CD14-positive monocyte (primary cell): ENCODE data around the gene LSM14B. TPM values are rescaled to one million over a fixed set of nuclear protein-coding genes. Genes with fewer than 3 reads are reported as not detected.

Experiments used
- DNase-seq, 3 donors: peaks; one replicate each; pipeline ENCODE4 v3.0.0-alpha.2; 2011 to 2022
- H2AFZ ChIP-seq: 2 replicates; pipeline ENCODE4 v1.6.0; 2012; ENCODE audit warnings: mild to moderate bottlenecking, low read depth, low read length, inconsistent platforms; ENCODE audit not compliant: insufficient read depth, poor library complexity, severe bottlenecking
- H3K27ac ChIP-seq, 2 donors: 1 replicate in 1 of 2; 2 replicates in 1 of 2; pipeline ENCODE4 v1.5.1; 2012 to 2013; ENCODE audit warnings: low read length in 2 of 2, control low read depth in 1 of 2, inconsistent platforms in 1 of 2, low read depth in 1 of 2, mild to moderate bottlenecking in 1 of 2
- H3K27me3 ChIP-seq, 2 donors: one replicate each; pipeline versions ENCODE4 v1.6.0 to v1.6.1; 2011 to 2013; ENCODE audit warnings: low read length in 2 of 2; ENCODE audit not compliant: control insufficient read depth in 2 of 2, insufficient read depth in 2 of 2
- H3K36me3 ChIP-seq, 2 donors: replicated peaks in 1 of 2; 1 replicate in 1 of 2; 2 replicates in 1 of 2; pipeline versions ENCODE4 v1.5.1 to v1.6.1; 2012 to 2013; ENCODE audit warnings: low read length in 2 of 2, control low read depth in 1 of 2, inconsistent platforms in 1 of 2, mild to moderate bottlenecking in 1 of 2; ENCODE audit not compliant: insufficient read depth in 2 of 2, control insufficient read depth in 1 of 2
- H3K4me1 ChIP-seq, 2 donors: 1 replicate in 1 of 2; 2 replicates in 1 of 2; pipeline versions ENCODE4 v1.5.1 to v1.6.1; 2012 to 2013; ENCODE audit warnings: low read length in 2 of 2, control low read depth in 1 of 2, inconsistent platforms in 1 of 2, mild to moderate bottlenecking in 1 of 2, moderate library complexity in 1 of 2; ENCODE audit not compliant: insufficient read depth in 2 of 2, control insufficient read depth in 1 of 2
- H3K4me2 ChIP-seq: replicated peaks from 2 replicates; pipeline ENCODE3; 2012; ENCODE audit warnings: low read length, moderate library complexity, mild to moderate bottlenecking; ENCODE audit not compliant: poor library complexity, severe bottlenecking; ENCODE audit errors: extremely low read depth
- H3K4me3 ChIP-seq, 3 experiments: fragments of 200-600 bp in 1 of 3; sonication (generic) in 1 of 3; replicated peaks in 1 of 3; 1 replicate in 2 of 3; 2 replicates in 1 of 3; pipeline ENCODE4 v1.5.1; 2011 to 2013; ENCODE audit warnings: low read length in 3 of 3, mild to moderate bottlenecking in 3 of 3, control low read depth in 2 of 3, low read depth in 2 of 3, inconsistent platforms in 1 of 3, moderate library complexity in 1 of 3
- H3K79me2 ChIP-seq: 2 replicates; pipeline ENCODE4 v1.6.0; 2012; ENCODE audit warnings: mild to moderate bottlenecking, control low read depth, inconsistent platforms, low read length, moderate library complexity; ENCODE audit not compliant: insufficient read depth
- H3K9ac ChIP-seq: 2 replicates; pipeline ENCODE4 v1.6.0; 2017; ENCODE audit warnings: low read length, mild to moderate bottlenecking; ENCODE audit not compliant: insufficient read depth, poor library complexity, severe bottlenecking
- H3K9me3 ChIP-seq, 2 donors: replicated peaks in 1 of 2; 1 replicate in 1 of 2; 2 replicates in 1 of 2; pipeline versions ENCODE4 v1.5.1 to v1.6.1; 2012 to 2013; ENCODE audit warnings: low read length in 2 of 2, control low read depth in 1 of 2; ENCODE audit not compliant: control insufficient read depth in 1 of 2, insufficient read depth in 1 of 2
- H4K20me1 ChIP-seq: 2 replicates; pipeline ENCODE4 v1.6.0; 2012; ENCODE audit warnings: mild to moderate bottlenecking, low read length, control low read depth, moderate library complexity; ENCODE audit not compliant: insufficient read depth
- H3K27ac Mint-ChIP-seq, 7 donors: one replicate each; pipeline ENCODE4 v1.8.0; 2020; ENCODE audit warnings: mild to moderate bottlenecking in 7 of 7, mixed read lengths in 7 of 7, moderate library complexity in 6 of 7, inconsistent platforms in 2 of 7
- H3K27me3 Mint-ChIP-seq, 3 donors: one replicate each; pipeline ENCODE4 v1.8.0; 2021 to 2022; ENCODE audit warnings: low read depth in 3 of 3, mild to moderate bottlenecking in 3 of 3, mixed read lengths in 3 of 3, moderate library complexity in 3 of 3, inconsistent platforms in 1 of 3
- H3K36me3 Mint-ChIP-seq, 2 donors: one replicate each; pipeline ENCODE4 v1.8.0; 2020; ENCODE audit warnings: mixed read lengths in 2 of 2, inconsistent platforms in 1 of 2, mild to moderate bottlenecking in 1 of 2
- H3K4me1 Mint-ChIP-seq: one replicate; pipeline ENCODE4 v1.8.0; 2020; ENCODE audit warnings: mild to moderate bottlenecking, mixed read lengths
- H3K4me3 Mint-ChIP-seq, 2 donors: one replicate each; pipeline ENCODE4 v1.8.0; 2020; ENCODE audit warnings: mild to moderate bottlenecking in 2 of 2, mixed read lengths in 2 of 2, moderate library complexity in 1 of 2
- H3K9me3 Mint-ChIP-seq, 7 donors: one replicate each; pipeline ENCODE4 v1.8.0; 2020 to 2022; ENCODE audit warnings: mixed read lengths in 7 of 7, mild to moderate bottlenecking in 6 of 7, moderate library complexity in 6 of 7, inconsistent platforms in 2 of 7
- CTCF ChIP-seq: fragments of 200-600 bp; IDR thresholded peaks from one replicate; pipeline ENCODE4 v1.8.0; 2022; ENCODE audit warnings: antibody characterized with exemption, mild to moderate bottlenecking
- WGBS: methylation state at CpG from one replicate; pipeline ENCODE4 v1.1.5; 2013; ENCODE audit warnings: missing lambda C conversion rate; ENCODE audit not compliant: insufficient coverage; 5-methylcytosine and 5-hydroxymethylcytosine counted together
- intact Hi-C, 2 donors: fragments of 100-400 bp; cut with micrococcal nuclease; formaldehyde crosslinking; loops; one replicate each; pipeline versions ENCODE4 v1.15.0 to v1.15.1; 2023
- polyA plus RNA-seq, 3 donors: library from polyadenylated mRNA; depleted of rRNA in 1 of 3; unstranded in 2 of 3; stranded (reverse) in 1 of 3; fragments of 300-500 nt in 2 of 3; fragments of >200 nt in 1 of 3; fragmentation: Illumina TruSeq in 2 of 3; gene quantifications; 1 replicate in 2 of 3; 2 replicates in 1 of 3; pipeline ENCODE4 v1.2.3, GENCODE V29; 2012 to 2021

LSM14B gene
- polyA plus RNA-seq, 3 donors = 1.0 to 33.5 (median 1.4) TPM

- Mint-ChIP-seq H3K9me3 (no peaks in the 10 kb centered on the region), H3K27ac (no peak overlapping the region), H3K36me3 (peaks cover 49 to 86% of the 10 kb centered on the region in 2 donors), H3K4me3 (no peak overlapping the region), H3K27me3 (peaks cover 0 to 2% (median 0%) of the 10 kb centered on the region in 3 donors), H3K4me1 (no peaks in the 10 kb centered on the region)
- Histone ChIP-seq H3K4me1 (no peaks in the 10 kb centered on the region), H2AFZ (no peak overlapping the region), H3K27ac (no peak overlapping the region), H3K4me3 (no peak overlapping the region), H4K20me1 (no peaks in the 10 kb centered on the region), H3K79me2 (no peaks in the 10 kb centered on the region), H3K36me3 (peaks cover 25 to 63% of the 10 kb centered on the region in 2 donors), H3K4me2 (no peak overlapping the region), H3K9me3 (no peaks in the 10 kb centered on the region), H3K9ac (no peak overlapping the region), H3K27me3 (no peaks in the 10 kb centered on the region)
- WGBS = 100% methylated on average over 2 of the region's 9 CpGs
- intact Hi-C loops = no loop called here
- DNase-seq = no peak
- TF ChIP-seq CTCF = no peak
These were observed 48.3 kb downstream of the LSM14B start for GRCh38 chr20:62170536-62170935.

- Histone ChIP-seq H3K36me3 (peaks cover 27 to 63% of the 10 kb centered on the region in 2 donors), H3K9ac (no peak overlapping the region), H3K4me2 (no peak overlapping the region), H3K79me2 (no peaks in the 10 kb centered on the region), H2AFZ (no peak overlapping the region), H3K27ac (no peak overlapping the region), H3K4me1 (no peaks in the 10 kb centered on the region), H3K27me3 (no peaks in the 10 kb centered on the region), H3K4me3 (no peak overlapping the region), H3K9me3 (no peaks in the 10 kb centered on the region), H4K20me1 (no peaks in the 10 kb centered on the region)
- Mint-ChIP-seq H3K27ac (peak overlapping the region in 2 of 7 donors; percentile 8 to 73), H3K4me1 (no peaks in the 10 kb centered on the region), H3K9me3 (no peaks in the 10 kb centered on the region), H3K4me3 (no peak overlapping the region), H3K27me3 (peaks cover 0 to 2% (median 0%) of the 10 kb centered on the region in 3 donors), H3K36me3 (peaks cover 44 to 85% of the 10 kb centered on the region in 2 donors)
- no CpG with 5 or more reads among the region's 8 CpGs for WGBS
- intact Hi-C loops = no loop called here
- TF ChIP-seq CTCF = no peak
- no peak for DNase-seq
These were observed 49.0 kb downstream of the LSM14B start for GRCh38 chr20:62171245-62171644.
